ENCODE data around the gene OR5M10.
"Not testable (repeated sequence)": the region's sequence is repeated elsewhere in the genome, so short reads cannot be mapped to it uniquely, and the experiment has no call there.

The OR5M10 gene

GRCh38 chr11:56577621-56578020 lies at the start of gene OR5M10:
TSS of gene OR5M10 (minus strand) at chr11:56577721. CDS start at chr11:56577721, 0 bp downstream.
- DNase-seq (ENCODE audit: low read depth) = no peak

- DNase-seq (ENCODE audit: low read depth) = no peak
Measured at GRCh38 chr11:56625946-56626345, 48.4 kb upstream of the OR5M10 start.

- peak; percentile 53 for DNase-seq (ENCODE audit: low read depth)
Measured at GRCh38 chr11:56624661-56625110, 47.2 kb upstream of the OR5M10 start.

- DNase-seq (ENCODE audit: low read depth) = no peak
Measured at GRCh38 chr11:56611174-56611573, 33.7 kb upstream of the OR5M10 start.

GRCh38 chr11:56592088-56592717 lies 14.7 kb upstream of the OR5M10 start:
- not testable (repeated sequence) for DNase-seq (ENCODE audit: low read depth)

- DNase-seq (ENCODE audit: low read depth) = no peak
Measured at GRCh38 chr11:56558574-56558973, 18.9 kb downstream of the OR5M10 start.

- not testable (repeated sequence) for DNase-seq (ENCODE audit: low read depth)
Measured at GRCh38 chr11:56554691-56555090, 22.8 kb downstream of the OR5M10 start.

GRCh38 chr11:56545531-56545930 lies 32.0 kb downstream of the OR5M10 start:
- DNase-seq (ENCODE audit: low read depth) = no peak

- DNase-seq (ENCODE audit: low read depth) = no peak
Measured at GRCh38 chr11:56543739-56544138, 33.8 kb downstream of the OR5M10 start.

GRCh38 chr11:56543157-56543556 lies 34.4 kb downstream of the OR5M10 start, which contains the start of gene OR5M11:
TSS of gene OR5M11 (minus strand) at chr11:56543257. CDS start at chr11:56543257, 0 bp downstream.
- DNase-seq (ENCODE audit: low read depth) = no peak

- no peak for DNase-seq (ENCODE audit: low read depth)
Measured at GRCh38 chr11:56533054-56533740, 44.3 kb downstream of the OR5M10 start.

GRCh38 chr11:56531856-56532255 lies 45.7 kb downstream of the OR5M10 start:
- DNase-seq (ENCODE audit: low read depth) = no peak
